OCI-LY7 (cell line): ENCODE measurements around the gene PUS7L.

Source experiments
- CTCF ChIP-seq: fragments of 200-600 bp; sonication (generic); conservative IDR thresholded peaks from 2 replicates; pipeline ENCODE4 v1.5.1; 2014; ENCODE audit warnings: mild to moderate bottlenecking, antibody characterized with exemption, low read length, moderate library complexity, mixed read lengths
- EZH2phosphoT487 ChIP-seq: fragments of 200-600 bp; sonication (generic); IDR thresholded peaks from 2 replicates; pipeline ENCODE4 v1.6.1; 2018; ENCODE audit warnings: low read depth, borderline replicate concordance, mild to moderate bottlenecking, mixed run types, antibody characterized with exemption, low read length, moderate library complexity, mixed read lengths

GRCh38 chr12:43806737-43807072, 48.1 kb upstream of the PUS7L start:
- TF ChIP-seq CTCF (no peak), EZH2phosphoT487 (no peak)
